Cardiac muscle cell (in vitro differentiated cells and primary cell): Measurements from ENCODE around the gene P2RX6. TPM values are rescaled to one million over a fixed set of nuclear protein-coding genes. Genes with fewer than 3 reads are reported as not detected.

Experiments
- DNase-seq, 2 donors: peaks; one replicate each; pipeline versions ENCODE4 v3.0.0 to v3.0.0-alpha.2; 2010 to 2017; ENCODE audit warnings: low read depth in 1 of 2, low spot score in 1 of 2
- H3K27ac ChIP-seq: fragments of 200-600 bp; sonication (generic); 2 replicates; pipeline ENCODE4 v1.5.1; 2016
- H3K27me3 ChIP-seq: fragments of 200-600 bp; sonication (generic); 2 replicates; pipeline ENCODE4 v1.6.0; 2016; ENCODE audit warnings: control low read depth
- H3K36me3 ChIP-seq: fragments of 200-600 bp; sonication (generic); 2 replicates; pipeline ENCODE4 v1.5.1; 2016; ENCODE audit warnings: control low read depth
- H3K4me1 ChIP-seq: fragments of 200-600 bp; sonication (generic); 2 replicates; pipeline ENCODE4 v1.8.1; 2017; ENCODE audit warnings: low read depth, mild to moderate bottlenecking, mixed run types
- H3K4me3 ChIP-seq: fragments of 200-600 bp; sonication (generic); 2 replicates; pipeline ENCODE4 v1.5.1; 2016; ENCODE audit warnings: mild to moderate bottlenecking
- H3K9me3 ChIP-seq: fragments of 200-600 bp; sonication (generic); 2 replicates; pipeline ENCODE4 v1.5.1; 2017; ENCODE audit warnings: low read depth, mild to moderate bottlenecking, control low read depth
- CTCF ChIP-seq: IDR thresholded peaks from 2 replicates; pipeline ENCODE4 v1.5.1; 2012; ENCODE audit warnings: low read depth, mild to moderate bottlenecking, low read length
- polyA plus RNA-seq: library from polyadenylated mRNA; unstranded; fragments of >200 nt; fragmentation: Nextera tagmentation; extraction: Ambion mirVana; gene quantifications from 2 replicates; pipeline ENCODE4 v1.2.1, GENCODE V29; 2016
- total RNA-seq: library from RNA; depleted of rRNA; stranded (reverse); fragments of >200 nt; gene quantifications from 2 replicates; pipeline ENCODE4 v1.2.3, GENCODE V29; 2016

P2RX6 gene
- total RNA-seq (8.6 and 11.8 TPM in 2 replicates), polyA plus RNA-seq (7.9 and 8.9 TPM in 2 replicates)

GRCh38 chr22:21014726-21015465 is at the start of gene P2RX6:
TSS of gene P2RX6 (plus strand) at chr22:21015165. CDS start at chr22:21015175, 10 bp downstream.
- Histone ChIP-seq H3K27me3 (no peaks in the 10 kb centered on the region), H3K4me1 (peaks cover 18% of the 10 kb centered on the region), H3K27ac (peak within 1 kb of the TSS; percentile 96), H3K4me3 (peak within 1 kb of the TSS; percentile 42), H3K9me3 (no peaks in the 10 kb centered on the region), H3K36me3 (no peaks in the 10 kb centered on the region)
- TF ChIP-seq CTCF = no peak
- DNase-seq = peak; percentile 78 to 86

GRCh38 chr22:20965888-20966855 is 48.8 kb upstream of the P2RX6 start:
- no peak for DNase-seq
- H3K9me3 ChIP-seq = no peaks in the 10 kb centered on the region
- no peak for TF ChIP-seq CTCF

GRCh38 chr22:20966883-20967696 is 47.9 kb upstream of the P2RX6 start, which contains the start of gene AIFM3:
TSS of gene AIFM3 (plus strand) at chr22:20967255. CDS start at chr22:20967945, 690 bp downstream.
- no peaks in the 10 kb centered on the region for H3K36me3 ChIP-seq
- no peak within 1 kb of the TSS for H3K4me3 ChIP-seq
- no peak for DNase-seq
- no peak within 1 kb of the TSS for H3K27ac ChIP-seq
- H3K4me1 ChIP-seq = peaks cover 4% of the 10 kb centered on the region
- H3K27me3 ChIP-seq = peaks cover 34% of the 10 kb centered on the region
- no peaks in the 10 kb centered on the region for H3K9me3 ChIP-seq
- no peak for TF ChIP-seq CTCF

More at GRCh38 chr22:20965888-20966855, 48.8 kb upstream of the P2RX6 start:
- Histone ChIP-seq H3K36me3 (no peaks in the 10 kb centered on the region), H3K27me3 (peaks cover 34% of the 10 kb centered on the region), H3K4me3 (no peak overlapping the region), H3K4me1 (peaks cover 4% of the 10 kb centered on the region), H3K27ac (no peak overlapping the region)

- no peak overlapping the region for H3K27ac ChIP-seq
- H3K4me3 ChIP-seq = no peak overlapping the region
- TF ChIP-seq CTCF = no peak
- peaks cover 29% of the 10 kb centered on the region for H3K27me3 ChIP-seq
- H3K4me1 ChIP-seq = peaks cover 4% of the 10 kb centered on the region
- H3K36me3 ChIP-seq = no peaks in the 10 kb centered on the region
- DNase-seq = no peak
- no peaks in the 10 kb centered on the region for H3K9me3 ChIP-seq
These were observed 47.2 kb upstream of the P2RX6 start for GRCh38 chr22:20967697-20968211.
